ENCODE data around the gene VILL. TPM values are rescaled to one million over a fixed set of nuclear protein-coding genes. Genes with fewer than 3 reads are reported as not detected.

Gene VILL
- total RNA-seq, 4 donors from 2014 or later, result 0.51 to 4.6 (median 0.66) TPM

GRCh38 chr3:37964716-37965115 is 25.9 kb upstream of the VILL start:
- Histone ChIP-seq H3K4me1 (peaks cover 25 to 35% of the 10 kb centered on the region in 2 donors), H3K27ac (no peak overlapping the region), H3K27me3 (no peaks in the 10 kb centered on the region), H3K36me3 (no peaks in the 10 kb centered on the region), H3K4me3 (no peak overlapping the region), H3K9me3 (no peaks in the 10 kb centered on the region)
- intact Hi-C loops (cut with DNase I; ENCODE audit: low total_unique reads) (no loop called here), in situ Hi-C loops (cut with MboI; ENCODE audit: low sequenced_read_pairs in 4 of 4) (loop anchor here in 2 of 4 donors (10.0 kb wide), 1 partner anchor 110 kb away; no protein-coding TSS in a partner anchor)
- no peak for TF ChIP-seq POLR2A (IDR thresholded peaks at IDR 0.05)
- no peak for TF ChIP-seq CTCF (IDR thresholded peaks at IDR 0.05 in 4 of 5, conservative IDR thresholded peaks at IDR 0.05 in 1 of 5)
- DNase-seq (no peak), ATAC-seq (no peak)

- no peak overlapping the region for H3K4me3 ChIP-seq
- no peaks in the 10 kb centered on the region for H3K9me3 ChIP-seq
- intact Hi-C loops (cut with DNase I; ENCODE audit: low total_unique reads), result loop anchor here (1.0 kb wide), 1 partner anchor 112 kb away; no protein-coding TSS in a partner anchor
- no peaks in the 10 kb centered on the region for H3K27me3 ChIP-seq
- peak in 1 of 2 donors; percentile 35 for DNase-seq
- in situ Hi-C loops (cut with MboI; ENCODE audit: low sequenced_read_pairs in 4 of 4), result loop anchor here in 2 of 4 donors (10.0 kb wide), 1 partner anchor 113 kb away; no protein-coding TSS in a partner anchor
- TF ChIP-seq POLR2A (IDR thresholded peaks at IDR 0.05), result no peak
- peak; percentile 37 to 78 (median 70) for TF ChIP-seq CTCF (IDR thresholded peaks at IDR 0.05 in 4 of 5, conservative IDR thresholded peaks at IDR 0.05 in 1 of 5)
- no peak overlapping the region for H3K27ac ChIP-seq
- peak in 1 of 2 donors; percentile 37 for ATAC-seq
- peaks cover 26 to 31% of the 10 kb centered on the region in 2 donors for H3K4me1 ChIP-seq
- H3K36me3 ChIP-seq, result no peaks in the 10 kb centered on the region
Observed at GRCh38 chr3:37967260-37967881, 23.2 kb upstream of the VILL start.

GRCh38 chr3:37968199-37968598 is 22.4 kb upstream of the VILL start:
- Histone ChIP-seq H3K4me3 (no peak overlapping the region), H3K36me3 (no peaks in the 10 kb centered on the region), H3K27me3 (no peaks in the 10 kb centered on the region), H3K27ac (peak overlapping the region in 3 of 4 donors; percentile 3 to 27 (median 24)), H3K9me3 (no peaks in the 10 kb centered on the region), H3K4me1 (peaks cover 22 to 26% of the 10 kb centered on the region in 2 donors)
- in situ Hi-C loops (cut with MboI; ENCODE audit: low sequenced_read_pairs in 4 of 4), result loop anchor here in 2 of 4 donors (10.0 kb wide), 1 partner anchor 113 kb away; no protein-coding TSS in a partner anchor
- ATAC-seq (no peak), DNase-seq (no peak)
- TF ChIP-seq POLR2A (IDR thresholded peaks at IDR 0.05) (no peak), CTCF (IDR thresholded peaks at IDR 0.05 in 4 of 5, conservative IDR thresholded peaks at IDR 0.05 in 1 of 5) (no peak)
- intact Hi-C loops (cut with DNase I; ENCODE audit: low total_unique reads), result no loop called here

GRCh38 chr3:37968813-37969595 is 21.6 kb upstream of the VILL start:
- intact Hi-C loops (cut with DNase I; ENCODE audit: low total_unique reads) (no loop called here), in situ Hi-C loops (cut with MboI; ENCODE audit: low sequenced_read_pairs in 4 of 4) (loop anchor here in 2 of 4 donors (10.0 kb wide), 1 partner anchor 114 kb away; no protein-coding TSS in a partner anchor)
- H3K36me3 ChIP-seq, result no peaks in the 10 kb centered on the region
- H3K27me3 ChIP-seq, result no peaks in the 10 kb centered on the region
- H3K9me3 ChIP-seq, result no peaks in the 10 kb centered on the region
- TF ChIP-seq CTCF (IDR thresholded peaks at IDR 0.05 in 4 of 5, conservative IDR thresholded peaks at IDR 0.05 in 1 of 5), result no peak
- no peak for TF ChIP-seq POLR2A (IDR thresholded peaks at IDR 0.05)
- ATAC-seq, result peak in 1 of 2 donors; percentile 26
- no peak for DNase-seq
- peak overlapping the region in 2 of 4 donors; percentile 27 to 36 for H3K27ac ChIP-seq
- no peak overlapping the region for H3K4me3 ChIP-seq
- peaks cover 16 to 18% of the 10 kb centered on the region in 2 donors for H3K4me1 ChIP-seq

Measured in gastrocnemius medialis (tissue), 4 donors.